ENCODE measurements around the gene DGKB. TPM values are rescaled to one million over a fixed set of nuclear protein-coding genes. Genes with fewer than 3 reads are reported as not detected.

DGKB gene
- total RNA-seq, 1 donor from 2014 or later, result 0.72 TPM

DNA sequence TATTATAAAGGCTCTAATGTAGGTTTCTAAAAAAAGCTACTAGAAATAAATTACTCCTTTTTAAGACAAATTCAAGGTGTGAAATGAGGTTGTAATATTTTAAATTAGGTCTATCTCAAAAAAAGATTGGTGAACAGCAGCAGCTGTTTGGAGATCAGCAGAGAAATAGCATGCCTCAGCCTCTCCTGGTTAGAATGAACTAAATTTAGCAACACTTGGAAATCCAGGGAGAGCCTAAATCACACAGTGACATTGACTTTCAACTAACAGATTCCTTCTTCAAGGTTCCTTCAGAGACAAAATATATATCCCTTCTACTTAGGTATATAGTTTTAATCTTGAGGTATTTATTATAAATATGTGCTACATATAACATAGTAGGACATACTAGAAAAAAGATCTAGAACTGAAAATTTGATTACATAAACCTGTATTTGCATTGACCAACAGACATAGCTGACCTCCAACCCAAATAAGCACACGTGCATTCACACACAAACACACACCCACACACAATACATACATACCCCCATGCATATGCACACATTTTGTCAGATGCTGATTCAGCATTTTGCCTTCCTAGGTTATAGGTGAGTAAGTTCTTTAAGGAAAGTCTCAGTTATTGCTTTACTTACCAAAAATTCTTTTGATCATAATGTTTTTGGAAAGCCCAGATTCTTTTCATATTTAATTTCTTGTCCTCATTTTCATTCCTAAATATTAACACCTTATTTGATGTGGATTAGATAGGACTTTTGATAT lies 47.3 kb downstream of the DGKB start:
- no peaks in the 10 kb centered on the region for H3K36me3 Mint-ChIP-seq (ENCODE audit: low read depth)
- H3K9me3 Mint-ChIP-seq, result no peaks in the 10 kb centered on the region
- no peak for TF ChIP-seq CTCF (conservative IDR thresholded peaks at IDR 0.05)
- H3K27ac Mint-ChIP-seq (ENCODE audit: unreplicated experiment), result no peak overlapping the region
- no peak overlapping the region for H3K4me3 Mint-ChIP-seq
- DNase-seq (ENCODE audit: low read depth, low spot score), result no peak
- no peaks in the 10 kb centered on the region for H3K4me1 Mint-ChIP-seq
- H3K27me3 Mint-ChIP-seq (ENCODE audit: low read depth), result no peaks in the 10 kb centered on the region

DNA sequence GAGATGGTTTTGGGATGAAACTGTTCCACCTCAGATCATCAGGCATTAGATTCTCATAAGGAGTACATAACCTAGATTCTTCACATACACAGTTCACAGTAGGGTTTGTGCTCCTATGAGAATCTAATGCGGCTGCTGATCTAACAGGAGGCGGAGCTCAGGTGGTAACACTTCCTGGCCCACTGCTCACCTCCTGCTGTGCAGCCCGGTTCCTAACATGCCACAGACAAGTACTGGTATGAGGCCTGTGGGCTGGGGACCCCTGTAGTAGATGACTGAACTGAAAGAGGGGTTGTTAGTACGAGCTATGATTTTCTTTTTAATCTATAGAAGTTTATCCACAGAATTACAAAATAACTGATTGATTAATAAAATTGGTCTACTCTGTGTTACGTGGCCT lies 48.1 kb downstream of the DGKB start:
- Mint-ChIP-seq H3K4me3 (no peak overlapping the region), H3K27ac (ENCODE audit: unreplicated experiment) (no peak overlapping the region), H3K9me3 (no peaks in the 10 kb centered on the region), H3K36me3 (ENCODE audit: low read depth) (no peaks in the 10 kb centered on the region), H3K27me3 (ENCODE audit: low read depth) (no peaks in the 10 kb centered on the region), H3K4me1 (no peaks in the 10 kb centered on the region)
- DNase-seq (ENCODE audit: low read depth, low spot score), result no peak
- TF ChIP-seq CTCF (conservative IDR thresholded peaks at IDR 0.05), result no peak

DNA sequence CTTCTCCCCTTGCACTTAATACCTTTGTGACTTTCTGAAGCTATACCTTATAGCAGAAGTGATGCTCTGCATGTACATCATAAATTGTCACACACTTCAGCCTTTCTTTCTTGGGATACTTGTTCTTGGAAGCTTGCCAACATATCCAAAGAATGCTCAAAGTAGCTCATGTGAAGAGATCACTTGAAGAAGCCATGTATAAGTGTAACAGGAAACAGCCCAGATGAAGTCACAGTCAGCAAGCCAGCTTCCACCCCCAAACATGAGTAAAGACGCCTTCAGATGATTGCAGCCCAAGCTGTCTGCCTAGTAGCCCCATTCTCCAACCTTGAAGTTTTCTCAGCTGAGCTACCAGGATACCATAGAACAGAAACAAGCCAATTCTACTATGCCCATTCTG lies 50.9 kb downstream of the DGKB start:
- DNase-seq (ENCODE audit: low read depth, low spot score), result no peak
- peaks cover under 1% of the 10 kb centered on the region for H3K9me3 Mint-ChIP-seq
- H3K4me3 Mint-ChIP-seq, result no peak overlapping the region
- no peaks in the 10 kb centered on the region for H3K27me3 Mint-ChIP-seq (ENCODE audit: low read depth)
- H3K36me3 Mint-ChIP-seq (ENCODE audit: low read depth), result no peaks in the 10 kb centered on the region
- H3K4me1 Mint-ChIP-seq, result no peaks in the 10 kb centered on the region
- TF ChIP-seq CTCF (conservative IDR thresholded peaks at IDR 0.05), result no peak
- no peak overlapping the region for H3K27ac Mint-ChIP-seq (ENCODE audit: unreplicated experiment)

- H3K27ac Mint-ChIP-seq (ENCODE audit: unreplicated experiment), result no peak overlapping the region
- no peak overlapping the region for H3K4me3 Mint-ChIP-seq
- TF ChIP-seq CTCF (conservative IDR thresholded peaks at IDR 0.05), result no peak
- H3K9me3 Mint-ChIP-seq, result peaks cover 3% of the 10 kb centered on the region
- DNase-seq (ENCODE audit: low read depth, low spot score), result no peak
- no peaks in the 10 kb centered on the region for H3K36me3 Mint-ChIP-seq (ENCODE audit: low read depth)
- H3K27me3 Mint-ChIP-seq (ENCODE audit: low read depth), result no peaks in the 10 kb centered on the region
- no peaks in the 10 kb centered on the region for H3K4me1 Mint-ChIP-seq
Observed at GRCh38 chr7:14850039-14850438, 52.5 kb downstream of the DGKB start.

- DNase-seq (ENCODE audit: low read depth, low spot score), result no peak
- H3K27me3 Mint-ChIP-seq (ENCODE audit: low read depth), result no peaks in the 10 kb centered on the region
- H3K27ac Mint-ChIP-seq (ENCODE audit: unreplicated experiment), result no peak overlapping the region
- no peak overlapping the region for H3K4me3 Mint-ChIP-seq
- no peak for TF ChIP-seq CTCF (conservative IDR thresholded peaks at IDR 0.05)
- no peaks in the 10 kb centered on the region for H3K4me1 Mint-ChIP-seq
- no peaks in the 10 kb centered on the region for H3K36me3 Mint-ChIP-seq (ENCODE audit: low read depth)
- peaks cover 3% of the 10 kb centered on the region for H3K9me3 Mint-ChIP-seq
Observed at GRCh38 chr7:14846405-14846804, 56.1 kb downstream of the DGKB start.

Data from neural crest cell (in vitro differentiated cells).